HT-29 (cell line): ENCODE data around the gene RARS2. TPM values are rescaled to one million over a fixed set of nuclear protein-coding genes. Genes with fewer than 3 reads are reported as not detected.
"Not testable (repeated sequence)": the region's sequence is repeated elsewhere in the genome, so short reads cannot be mapped to it uniquely, and the experiment has no call there.

Source experiments
- DNase-seq: peaks from one replicate; pipeline ENCODE4 v3.0.0-alpha.2; 2015; ENCODE audit warnings: low spot score
- small RNA-seq: library from RNA; depleted of rRNA; stranded (forward); fragments of <200 nt; gene quantifications from one replicate; pipeline ENCODE3, GENCODE V24; 2014
- total RNA-seq: library from RNA; depleted of rRNA; stranded (reverse); fragments of >200 nt; shearing (Covaris generic); gene quantifications from 2 replicates; pipeline ENCODE4 v1.2.3, GENCODE V29; 2014; rRNA removed

RARS2 gene
- total RNA-seq, 1 experiment from 2014 or later: 16.5 TPM

- no peak for DNase-seq
Measured at GRCh38 chr6:87501809-87502572, 87.8 kb downstream of the RARS2 start.

- no peak for DNase-seq
Measured at GRCh38 chr6:87498048-87498447, 91.7 kb downstream of the RARS2 start.

- no peak for DNase-seq
Measured at GRCh38 chr6:87494761-87495422, 94.9 kb downstream of the RARS2 start.

- not testable (repeated sequence) for DNase-seq
Measured at GRCh38 chr6:87489326-87489725, 100.5 kb downstream of the RARS2 start.

GRCh38 chr6:87487555-87487954, 102.2 kb downstream of the RARS2 start:
- DNase-seq: no peak

GRCh38 chr6:87484491-87484890, 105.3 kb downstream of the RARS2 start:
- peak; percentile 41 for DNase-seq

GRCh38 chr6:87483929-87484328, 105.9 kb downstream of the RARS2 start:
- DNase-seq: peak; percentile 16

GRCh38 chr6:87482366-87482765, 107.4 kb downstream of the RARS2 start:
- no peak for DNase-seq

- DNase-seq: no peak
Measured at GRCh38 chr6:87481931-87482330, 107.9 kb downstream of the RARS2 start.

GRCh38 chr6:87473419-87473903, 116.3 kb downstream of the RARS2 start:
- peak; percentile 83 for DNase-seq

GRCh38 chr6:87472525-87473418, 117.0 kb downstream of the RARS2 start, which contains the start of gene SLC35A1:
Gene SLC35A1, plus strand, starts transcription at chr6:87472974. Its CDS starts 30 bp downstream, at chr6:87473004.
- DNase-seq: peak; percentile 84

- DNase-seq: no peak
Measured at GRCh38 chr6:87465051-87465450, 124.7 kb downstream of the RARS2 start.

Small RNA genes within 50 kb of the gene (small RNA-seq; reads per million reads assigned to genes)
- gene RNU6-444P: not detected

Other genes with a start within 250 kb of the RARS2 start
- not detected in 2 replicates for gene C6orf163, start 245.2 kb downstream of the RARS2 start, total RNA-seq
- not detected in 2 replicates for gene CFAP206, start 182.0 kb downstream of the RARS2 start, total RNA-seq
- gene SLC35A1, start 117.0 kb downstream of the RARS2 start, total RNA-seq: 13.4 and 14.1 TPM in 2 replicates
- 8.5 and 10.2 TPM in 2 replicates for gene ORC3, start 148 bp upstream of the RARS2 start, total RNA-seq
- gene AKIRIN2, start 112.2 kb upstream of the RARS2 start, total RNA-seq: 18.3 and 18.8 TPM in 2 replicates